Activated B cell treated with CpG ODN at 0.5 μM for 24 hours (primary cell): ENCODE data around the gene ARHGEF9. TPM values are rescaled to one million over a fixed set of nuclear protein-coding genes. Genes with fewer than 3 reads are reported as not detected.

ENCODE experiments used
- ATAC-seq: fragments of 200-7000 bp; cut with Tn5 transposase; one replicate; pipeline ENCODE4 v1.10.0; 2021; ENCODE audit warnings: low read depth, mild to moderate bottlenecking, moderate library complexity
- CTCF ChIA-PET: fragments of 350-600 bp; sonication (Branson Sonifier 250); formaldehyde crosslinking; loops from one replicate; lab custom pipeline; 2021; ENCODE audit warnings: antibody characterized with exemption; lab: Charles Lee
- POLR2A ChIA-PET: fragments of 350-600 bp; sonication (Branson Sonifier 250); formaldehyde crosslinking; loops from one replicate; lab custom pipeline; 2021; ENCODE audit warnings: antibody characterized with exemption; lab: Charles Lee
- DNase-seq: peaks from one replicate; pipeline ENCODE4 v3.0.0; 2022
- H3K27ac Mint-ChIP-seq: one replicate; pipeline ENCODE4 v1.8.0; 2020; ENCODE audit warnings: mixed read lengths
- H3K27me3 Mint-ChIP-seq: one replicate; pipeline ENCODE4 v1.8.0; 2021; ENCODE audit warnings: mixed read lengths
- H3K36me3 Mint-ChIP-seq: one replicate; pipeline ENCODE4 v1.8.0; 2021; ENCODE audit warnings: low read depth, mixed read lengths
- H3K4me1 Mint-ChIP-seq: one replicate; pipeline ENCODE4 v1.8.0; 2021; ENCODE audit warnings: mixed read lengths
- H3K4me3 Mint-ChIP-seq: one replicate; pipeline ENCODE4 v1.8.0; 2020; ENCODE audit warnings: mild to moderate bottlenecking, mixed read lengths
- H3K9me3 Mint-ChIP-seq: one replicate; pipeline ENCODE4 v1.8.0; 2020; ENCODE audit warnings: mixed read lengths
- CTCF ChIP-seq: fragments of 200-600 bp; IDR thresholded peaks from one replicate; pipeline ENCODE4 v1.8.0; 2022; ENCODE audit warnings: antibody characterized with exemption, mild to moderate bottlenecking
- intact Hi-C: fragments of 100-400 bp; cut with micrococcal nuclease; formaldehyde crosslinking; loops from one replicate; pipeline ENCODE4 v1.15.1; 2024
- total RNA-seq: library from RNA; stranded (reverse); gene quantifications from 2 replicates; pipeline ENCODE4 v1.2.3, GENCODE V29; 2022

The ARHGEF9 gene
- total RNA-seq, 1 donor from 2014 or later, result 25.1 TPM

- no peak overlapping the region for H3K27ac Mint-ChIP-seq
- intact Hi-C loops, result loop anchor here (10.0 kb wide), 1 partner anchor 637 kb away; the partner anchor contains the start of gene MTMR8
- ATAC-seq (no peak), DNase-seq (no peak)
- peaks cover 6% of the 10 kb centered on the region for H3K36me3 Mint-ChIP-seq
- H3K9me3 Mint-ChIP-seq, result no peaks in the 10 kb centered on the region
- H3K4me3 Mint-ChIP-seq, result no peak overlapping the region
- ChIA-PET CTCF (no interaction called here), POLR2A (no interaction called here)
- peaks cover 25% of the 10 kb centered on the region for H3K4me1 Mint-ChIP-seq
- no peak for TF ChIP-seq CTCF
- H3K27me3 Mint-ChIP-seq, result no peaks in the 10 kb centered on the region
Measured at GRCh38 chrX:63758011-63758410, 27.0 kb downstream of the ARHGEF9 start.

- intact Hi-C loops, result loop anchor here (1.0 to 10.0 kb wide), 5 partner anchors 195 to 1779 kb away; partner anchors contain the start of genes AMER1, LAS1L, MTMR8 and SPIN4
- CTCF ChIA-PET, result no interaction called here
- POLR2A ChIA-PET, result interaction anchor here (0.9 to 1.8 kb wide), 5 partner anchors 10 to 450 kb away, joined by 3 to 11 read pairs (median 5); partner anchors contain the start of genes AMER1 and SPIN4
Measured at GRCh38 chrX:63755892-63756291, 29.1 kb downstream of the ARHGEF9 start.

GRCh38 chrX:63754860-63755579, 30.0 kb downstream of the ARHGEF9 start:
- peaks cover 6% of the 10 kb centered on the region for H3K36me3 Mint-ChIP-seq
- ATAC-seq (peak; percentile 98), DNase-seq (peak; percentile 70)
- H3K4me1 Mint-ChIP-seq, result peaks cover 25% of the 10 kb centered on the region
- TF ChIP-seq CTCF, result no peak
- peak overlapping the region; percentile 99 for H3K4me3 Mint-ChIP-seq
- ChIA-PET POLR2A (interaction anchor here (0.6 to 1.8 kb wide), 7 partner anchors 10 to 1780 kb away, joined by 3 to 11 read pairs (median 3); partner anchors contain the start of genes AMER1, LAS1L and SPIN4), CTCF (no interaction called here)
- H3K27me3 Mint-ChIP-seq, result no peaks in the 10 kb centered on the region
- intact Hi-C loops, result loop anchor here (1.0 to 10.0 kb wide), 4 partner anchors 194 to 1780 kb away; partner anchors contain the start of genes LAS1L, MTMR8 and SPIN4
- no peaks in the 10 kb centered on the region for H3K9me3 Mint-ChIP-seq
- H3K27ac Mint-ChIP-seq, result peak overlapping the region; percentile 98

More at GRCh38 chrX:63755892-63756291, 29.1 kb downstream of the ARHGEF9 start:
- DNase-seq, result no peak
- Mint-ChIP-seq H3K27me3 (no peaks in the 10 kb centered on the region), H3K36me3 (peaks cover 6% of the 10 kb centered on the region), H3K27ac (no peak overlapping the region), H3K4me3 (no peak overlapping the region), H3K4me1 (peaks cover 25% of the 10 kb centered on the region), H3K9me3 (no peaks in the 10 kb centered on the region)
- no peak for TF ChIP-seq CTCF
- no peak for ATAC-seq

GRCh38 chrX:63754136-63754859, 30.7 kb downstream of the ARHGEF9 start:
- DNase-seq (no peak), ATAC-seq (peak; percentile 47)
- H3K36me3 Mint-ChIP-seq, result peaks cover 6% of the 10 kb centered on the region
- H3K27me3 Mint-ChIP-seq, result no peaks in the 10 kb centered on the region
- no peaks in the 10 kb centered on the region for H3K9me3 Mint-ChIP-seq
- H3K27ac Mint-ChIP-seq, result peak overlapping the region; percentile 98
- TF ChIP-seq CTCF, result no peak
- POLR2A ChIA-PET, result interaction anchor here (1.3 to 1.8 kb wide), 3 partner anchors 9 to 403 kb away, joined by 3 to 11 read pairs (median 5); partner anchors contain the start of gene SPIN4
- H3K4me1 Mint-ChIP-seq, result peaks cover 25% of the 10 kb centered on the region
- intact Hi-C loops, result loop anchor here (2.0 to 10.0 kb wide), 3 partner anchors 403 to 1781 kb away; partner anchors contain the start of genes LAS1L, MTMR8 and SPIN4
- CTCF ChIA-PET, result no interaction called here
- peak overlapping the region; percentile 99 for H3K4me3 Mint-ChIP-seq
